GM21529 (cell line): Measurements from ENCODE around the gene CA9.

ENCODE experiments used
- ATAC-seq: cut with Tn5 transposase; IDR thresholded peaks from one replicate; pipeline ENCODE4 v1.9.1; 2021; ENCODE audit not compliant: unreplicated experiment

Gene CA9

DNA sequence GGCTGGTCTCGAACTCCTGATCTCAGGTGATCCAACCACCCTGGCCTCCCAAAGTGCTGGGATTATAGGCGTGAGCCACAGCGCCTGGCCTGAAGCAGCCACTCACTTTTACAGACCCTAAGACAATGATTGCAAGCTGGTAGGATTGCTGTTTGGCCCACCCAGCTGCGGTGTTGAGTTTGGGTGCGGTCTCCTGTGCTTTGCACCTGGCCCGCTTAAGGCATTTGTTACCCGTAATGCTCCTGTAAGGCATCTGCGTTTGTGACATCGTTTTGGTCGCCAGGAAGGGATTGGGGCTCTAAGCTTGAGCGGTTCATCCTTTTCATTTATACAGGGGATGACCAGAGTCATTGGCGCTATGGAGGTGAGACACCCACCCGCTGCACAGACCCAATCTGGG, 1.5 kb downstream of the CA9 start:
- no peak for ATAC-seq

DNA sequence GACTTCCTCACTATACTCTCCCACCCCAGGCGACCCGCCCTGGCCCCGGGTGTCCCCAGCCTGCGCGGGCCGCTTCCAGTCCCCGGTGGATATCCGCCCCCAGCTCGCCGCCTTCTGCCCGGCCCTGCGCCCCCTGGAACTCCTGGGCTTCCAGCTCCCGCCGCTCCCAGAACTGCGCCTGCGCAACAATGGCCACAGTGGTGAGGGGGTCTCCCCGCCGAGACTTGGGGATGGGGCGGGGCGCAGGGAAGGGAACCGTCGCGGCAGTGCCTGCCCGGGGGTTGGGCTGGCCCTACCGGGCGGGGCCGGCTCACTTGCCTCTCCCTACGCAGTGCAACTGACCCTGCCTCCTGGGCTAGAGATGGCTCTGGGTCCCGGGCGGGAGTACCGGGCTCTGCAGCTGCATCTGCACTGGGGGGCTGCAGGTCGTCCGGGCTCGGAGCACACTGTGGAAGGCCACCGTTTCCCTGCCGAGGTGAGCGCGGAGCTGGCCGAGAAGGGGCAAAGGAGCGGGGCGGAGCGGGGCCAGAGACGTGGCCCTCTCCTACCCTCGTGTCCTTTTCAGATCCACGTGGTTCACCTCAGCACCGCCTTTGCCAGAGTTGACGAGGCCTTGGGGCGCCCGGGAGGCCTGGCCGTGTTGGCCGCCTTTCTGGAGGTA, 2.1 kb downstream of the CA9 start:
- no peak for ATAC-seq

DNA sequence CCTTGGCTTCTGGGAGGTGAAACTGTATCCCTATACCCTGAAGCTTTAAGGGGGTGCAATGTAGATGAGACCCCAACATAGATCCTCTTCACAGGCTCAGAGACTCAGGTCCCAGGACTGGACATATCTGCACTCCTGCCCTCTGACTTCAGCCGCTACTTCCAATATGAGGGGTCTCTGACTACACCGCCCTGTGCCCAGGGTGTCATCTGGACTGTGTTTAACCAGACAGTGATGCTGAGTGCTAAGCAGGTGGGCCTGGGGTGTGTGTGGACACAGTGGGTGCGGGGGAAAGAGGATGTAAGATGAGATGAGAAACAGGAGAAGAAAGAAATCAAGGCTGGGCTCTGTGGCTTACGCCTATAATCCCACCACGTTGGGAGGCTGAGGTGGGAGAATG, 5.4 kb downstream of the CA9 start:
- ATAC-seq = no peak

DNA sequence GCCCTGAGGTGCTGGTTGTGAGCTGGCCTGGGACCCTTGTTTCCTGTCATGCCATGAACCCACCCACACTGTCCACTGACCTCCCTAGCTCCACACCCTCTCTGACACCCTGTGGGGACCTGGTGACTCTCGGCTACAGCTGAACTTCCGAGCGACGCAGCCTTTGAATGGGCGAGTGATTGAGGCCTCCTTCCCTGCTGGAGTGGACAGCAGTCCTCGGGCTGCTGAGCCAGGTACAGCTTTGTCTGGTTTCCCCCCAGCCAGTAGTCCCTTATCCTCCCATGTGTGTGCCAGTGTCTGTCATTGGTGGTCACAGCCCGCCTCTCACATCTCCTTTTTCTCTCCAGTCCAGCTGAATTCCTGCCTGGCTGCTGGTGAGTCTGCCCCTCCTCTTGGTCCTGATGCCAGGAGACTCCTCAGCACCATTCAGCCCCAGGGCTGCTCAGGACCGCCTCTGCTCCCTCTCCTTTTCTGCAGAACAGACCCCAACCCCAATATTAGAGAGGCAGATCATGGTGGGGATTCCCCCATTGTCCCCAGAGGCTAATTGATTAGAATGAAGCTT, 6.1 kb downstream of the CA9 start:
- ATAC-seq = no peak

DNA sequence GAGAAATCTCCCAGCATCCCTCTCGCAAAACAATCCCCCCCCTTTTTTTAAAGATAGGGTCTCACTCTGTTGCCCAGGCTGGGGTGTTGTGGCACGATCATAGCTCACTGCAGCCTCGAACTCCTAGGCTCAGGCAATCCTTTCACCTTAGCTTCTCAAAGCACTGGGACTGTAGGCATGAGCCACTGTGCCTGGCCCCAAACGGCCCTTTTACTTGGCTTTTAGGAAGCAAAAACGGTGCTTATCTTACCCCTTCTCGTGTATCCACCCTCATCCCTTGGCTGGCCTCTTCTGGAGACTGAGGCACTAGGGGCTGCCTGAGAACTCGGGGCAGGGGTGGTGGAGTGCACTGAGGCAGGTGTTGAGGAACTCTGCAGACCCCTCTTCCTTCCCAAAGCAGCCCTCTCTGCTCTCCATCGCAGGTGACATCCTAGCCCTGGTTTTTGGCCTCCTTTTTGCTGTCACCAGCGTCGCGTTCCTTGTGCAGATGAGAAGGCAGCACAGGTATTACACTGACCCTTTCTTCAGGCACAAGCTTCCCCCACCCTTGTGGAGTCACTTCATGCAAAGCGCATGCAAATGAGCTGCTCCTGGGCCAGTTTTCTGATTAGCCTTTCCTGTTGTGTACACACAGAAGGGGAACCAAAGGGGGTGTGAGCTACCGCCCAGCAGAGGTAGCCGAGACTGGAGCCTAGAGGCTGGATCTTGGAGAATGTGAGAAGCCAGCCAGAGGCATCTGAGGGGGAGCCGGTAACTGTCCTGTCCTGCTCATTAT, 6.8 kb downstream of the CA9 start:
- peak; percentile 81 for ATAC-seq

DNA sequence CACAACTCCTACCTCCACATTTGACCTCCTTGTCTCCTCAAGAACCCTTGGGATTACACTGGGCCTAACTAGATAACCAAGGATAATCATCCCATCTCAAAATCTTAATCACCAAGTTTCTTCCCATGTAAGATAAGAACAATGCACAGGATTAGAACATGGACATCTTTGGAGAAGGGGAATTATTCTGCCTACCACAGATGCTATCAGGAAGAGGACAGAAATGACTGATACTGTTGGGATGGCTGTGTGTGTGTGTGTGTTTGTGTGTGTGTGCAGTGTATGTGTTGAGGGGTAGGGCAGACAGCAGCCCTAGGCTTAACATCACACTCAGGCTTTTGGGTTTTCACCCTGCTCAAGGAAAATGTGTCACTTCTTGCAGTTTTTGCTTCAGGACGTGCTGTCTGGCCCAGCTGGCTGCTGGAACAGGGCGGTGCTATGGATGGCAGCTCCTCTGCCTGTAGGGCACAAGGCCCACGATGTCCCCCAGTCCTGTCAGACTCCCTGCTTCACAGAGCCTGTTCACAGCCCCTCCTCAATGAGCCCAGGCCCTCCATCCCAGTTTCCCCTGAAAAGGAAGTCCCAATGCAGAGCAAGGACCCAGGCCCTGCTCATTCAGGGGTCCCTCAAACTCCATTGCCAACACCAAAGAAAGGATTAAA, 7.7 kb downstream of the CA9 start:
- no peak for ATAC-seq

DNA sequence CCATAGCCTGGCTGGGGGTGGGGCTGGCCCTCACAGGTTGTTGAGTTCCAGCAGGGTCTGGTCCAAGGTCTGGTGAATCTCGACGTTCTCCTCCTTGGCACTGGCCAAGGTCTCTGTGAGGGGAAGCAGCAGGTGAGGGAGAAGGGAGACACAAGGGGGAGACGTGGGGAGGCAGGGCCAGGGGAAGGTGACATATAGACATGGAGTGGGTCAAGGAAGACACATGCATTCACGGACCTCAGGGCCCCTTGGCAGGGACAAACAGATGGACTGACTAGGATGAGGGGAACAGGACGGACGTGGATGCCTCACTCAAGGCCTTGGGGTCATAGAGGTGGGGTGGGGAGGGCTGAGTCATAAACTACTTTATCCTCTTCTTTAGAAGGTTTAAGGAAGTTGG, 8.3 kb downstream of the CA9 start:
- ATAC-seq = no peak

DNA sequence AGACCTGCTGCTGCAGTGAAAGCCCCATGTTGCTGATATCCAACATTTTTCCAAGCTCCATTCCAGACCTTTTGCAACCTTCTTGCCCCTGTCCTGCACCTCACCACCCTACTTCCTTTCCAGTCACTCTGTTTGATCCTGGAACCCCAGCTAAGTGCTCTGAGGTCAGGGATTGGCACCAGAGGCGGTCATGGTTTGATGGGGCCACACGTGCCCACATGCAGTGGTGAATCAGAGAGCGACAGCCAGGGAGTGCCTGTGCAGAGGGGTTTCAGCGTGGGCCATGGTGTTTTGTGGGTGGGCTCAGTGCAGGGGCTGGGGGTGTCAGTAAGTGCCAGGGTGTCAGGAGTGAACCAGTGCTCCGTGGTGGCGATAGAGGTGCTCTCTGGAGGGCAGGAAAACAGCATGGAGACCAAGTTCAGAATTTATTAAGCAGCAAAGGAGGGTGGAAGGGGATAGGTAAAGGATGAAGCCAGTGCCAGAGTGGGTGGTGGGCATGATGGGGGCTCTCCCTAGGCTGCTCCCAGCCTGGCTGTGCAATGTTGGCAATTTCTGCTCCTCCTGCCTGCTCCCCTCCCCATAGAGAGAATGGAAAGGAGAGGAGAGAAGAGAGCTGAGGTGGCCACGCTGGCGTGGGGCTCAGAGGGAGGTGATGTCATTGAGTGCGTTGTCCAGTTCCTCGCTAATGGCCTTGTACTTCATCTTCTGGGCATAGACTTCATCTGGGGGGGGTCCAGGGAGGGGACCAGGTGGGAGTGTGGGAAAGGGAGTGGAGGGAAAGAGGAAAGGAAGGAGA, 9.0 kb downstream of the CA9 start:
- no peak for ATAC-seq

DNA sequence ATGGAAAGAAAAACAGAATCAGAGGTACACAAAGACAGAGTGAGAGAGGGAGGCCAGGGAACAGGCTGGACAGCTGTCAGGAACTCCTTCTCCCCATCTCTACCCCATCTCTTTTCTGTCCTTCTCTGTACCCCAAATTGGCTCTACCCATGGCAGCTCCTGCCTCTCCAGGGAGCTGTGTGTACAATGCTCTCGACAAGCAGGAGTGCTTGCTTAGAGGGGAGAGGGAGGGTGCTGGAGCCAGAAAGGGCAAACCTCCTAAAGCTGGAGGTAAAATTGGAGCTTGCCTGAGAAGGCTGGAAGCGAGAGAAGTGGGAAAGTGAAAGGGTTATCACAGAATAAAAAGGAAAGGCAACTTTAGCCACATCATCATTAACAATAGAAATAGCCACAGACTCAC, 9.6 kb downstream of the CA9 start:
- no peak for ATAC-seq

DNA sequence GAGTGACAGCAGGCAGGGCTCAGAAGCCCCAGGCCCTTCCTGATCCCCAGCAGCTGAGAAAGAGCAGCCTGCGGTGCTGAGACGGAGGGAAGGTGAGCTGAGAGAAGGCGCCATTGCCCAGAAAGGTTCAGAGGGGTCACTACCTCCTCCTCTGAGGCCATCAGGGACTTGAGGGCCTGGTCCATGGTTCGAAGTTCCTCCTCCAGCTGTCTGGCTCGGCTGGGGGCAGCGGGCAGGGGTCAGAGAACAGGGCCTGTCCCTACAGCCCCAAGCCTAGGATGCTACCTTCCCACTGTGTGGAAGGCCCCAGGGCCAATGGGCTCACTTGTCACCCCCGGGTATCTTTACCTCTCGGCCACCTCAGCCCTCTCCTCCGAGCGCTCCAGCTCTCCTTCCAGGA, 11.2 kb downstream of the CA9 start:
- no peak for ATAC-seq

DNA sequence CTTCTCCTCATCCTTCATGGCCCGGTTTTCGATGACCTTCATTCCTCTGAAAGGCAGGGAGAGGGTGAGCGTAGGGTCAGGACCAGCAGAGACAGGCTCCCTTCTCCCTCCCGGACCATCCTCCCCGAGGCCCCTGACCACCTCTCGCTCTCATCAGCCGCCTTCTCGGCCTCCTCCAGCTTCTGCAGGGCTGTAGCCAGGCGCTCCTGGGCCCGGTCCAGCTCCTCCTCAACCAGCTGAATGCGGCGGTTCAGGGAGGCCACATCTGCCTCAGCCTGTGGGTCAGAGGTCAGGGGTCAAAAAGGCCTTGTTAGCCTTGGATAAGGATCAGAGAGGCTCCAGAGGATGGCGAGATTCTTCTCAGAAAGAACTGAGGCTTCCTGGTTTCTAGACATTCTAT, 11.8 kb downstream of the CA9 start:
- ATAC-seq = no peak

DNA sequence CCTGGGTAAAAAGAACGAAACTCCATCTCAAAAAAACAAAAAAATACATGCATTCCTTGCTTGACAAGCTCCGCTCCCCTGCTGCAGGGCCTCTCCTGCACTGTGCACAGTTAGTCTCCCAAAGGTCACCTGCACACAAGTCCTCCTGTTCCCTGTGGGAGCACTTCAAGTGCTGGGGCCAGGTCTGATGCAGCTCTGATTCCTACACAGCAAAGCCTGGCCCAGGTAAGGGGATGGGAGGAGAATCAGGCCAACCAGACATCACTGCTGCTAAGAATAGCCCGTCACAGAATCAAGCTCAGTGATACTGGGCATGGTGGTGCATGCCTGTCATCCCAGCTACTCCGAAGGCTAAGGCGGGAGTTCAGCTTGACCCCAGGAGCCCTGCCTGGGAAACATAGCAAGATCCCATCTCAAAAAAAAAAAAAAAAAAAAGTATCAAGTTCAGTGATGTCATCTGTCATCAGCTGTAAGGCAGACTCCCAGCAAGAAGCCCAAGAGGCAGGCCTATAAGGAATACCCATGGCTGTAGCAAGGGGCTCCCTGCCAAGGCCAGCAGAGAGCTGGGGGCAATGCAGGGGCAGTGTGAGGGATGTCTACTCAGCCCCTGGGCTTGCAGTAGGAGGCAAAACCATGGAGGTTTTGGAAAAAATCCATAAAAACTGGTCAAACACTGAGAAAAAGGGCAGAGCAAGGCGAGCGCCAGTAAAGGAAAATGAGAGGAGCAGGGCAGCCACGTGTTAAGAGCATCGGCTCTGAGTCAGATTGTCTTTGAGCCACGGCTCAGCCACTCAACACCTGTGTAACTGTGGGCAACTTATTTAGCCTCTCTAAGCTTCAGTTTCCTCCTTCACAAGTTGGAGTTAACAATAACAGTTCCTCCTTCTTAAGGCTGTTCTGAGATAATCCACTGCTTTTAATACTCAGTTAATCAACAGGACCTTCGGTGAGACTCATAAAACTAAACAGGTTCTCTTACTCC, 12.8 kb downstream of the CA9 start:
- no peak for ATAC-seq

DNA sequence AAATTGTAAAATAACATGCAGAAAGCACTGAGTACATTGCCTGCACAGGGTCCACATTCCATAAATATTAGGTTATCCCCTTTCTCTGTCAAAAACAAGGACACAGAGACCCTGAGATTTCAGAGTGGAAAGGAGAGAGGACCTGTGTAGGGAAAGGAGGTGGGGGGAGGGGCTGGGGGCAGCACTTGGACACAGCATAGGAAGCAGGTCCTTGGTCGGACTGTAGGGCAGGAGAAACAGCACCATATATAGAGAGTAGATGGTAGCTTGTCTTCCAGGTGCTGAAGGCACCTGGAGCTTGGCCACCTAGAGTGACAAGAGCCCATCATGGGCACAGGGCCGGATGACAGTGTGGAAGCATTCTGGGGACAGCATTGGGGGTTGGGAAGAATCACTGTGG, 13.6 kb downstream of the CA9 start:
- ATAC-seq = no peak

DNA sequence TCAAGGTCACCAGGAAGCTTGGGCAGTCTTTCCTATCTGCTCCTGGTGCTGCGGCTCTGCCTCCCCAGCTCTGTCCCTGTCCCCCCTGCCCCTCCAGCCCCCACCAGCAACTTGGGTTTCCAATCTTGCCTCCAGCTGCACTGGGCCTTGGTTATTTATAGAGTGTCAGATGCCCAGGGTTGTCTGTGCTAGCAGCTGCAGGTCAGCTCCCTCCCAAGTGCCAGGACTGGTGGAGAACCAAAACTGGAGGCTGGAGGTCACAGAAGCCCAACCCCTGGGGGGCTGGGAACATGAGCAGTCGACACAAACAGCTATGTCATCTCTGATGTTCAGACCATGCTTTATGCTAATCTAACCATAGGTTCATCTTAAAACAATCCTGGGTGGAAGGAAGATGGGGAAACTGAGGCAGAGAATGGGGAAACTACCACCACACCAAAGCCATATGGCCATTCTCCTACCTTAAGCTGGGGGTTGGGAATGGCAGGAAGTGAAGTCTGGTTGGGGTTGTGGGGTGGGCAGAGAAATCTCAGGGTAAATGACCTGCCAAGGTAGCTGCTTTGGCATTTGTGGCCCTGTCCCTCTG, 14.3 kb downstream of the CA9 start:
- ATAC-seq = no peak

DNA sequence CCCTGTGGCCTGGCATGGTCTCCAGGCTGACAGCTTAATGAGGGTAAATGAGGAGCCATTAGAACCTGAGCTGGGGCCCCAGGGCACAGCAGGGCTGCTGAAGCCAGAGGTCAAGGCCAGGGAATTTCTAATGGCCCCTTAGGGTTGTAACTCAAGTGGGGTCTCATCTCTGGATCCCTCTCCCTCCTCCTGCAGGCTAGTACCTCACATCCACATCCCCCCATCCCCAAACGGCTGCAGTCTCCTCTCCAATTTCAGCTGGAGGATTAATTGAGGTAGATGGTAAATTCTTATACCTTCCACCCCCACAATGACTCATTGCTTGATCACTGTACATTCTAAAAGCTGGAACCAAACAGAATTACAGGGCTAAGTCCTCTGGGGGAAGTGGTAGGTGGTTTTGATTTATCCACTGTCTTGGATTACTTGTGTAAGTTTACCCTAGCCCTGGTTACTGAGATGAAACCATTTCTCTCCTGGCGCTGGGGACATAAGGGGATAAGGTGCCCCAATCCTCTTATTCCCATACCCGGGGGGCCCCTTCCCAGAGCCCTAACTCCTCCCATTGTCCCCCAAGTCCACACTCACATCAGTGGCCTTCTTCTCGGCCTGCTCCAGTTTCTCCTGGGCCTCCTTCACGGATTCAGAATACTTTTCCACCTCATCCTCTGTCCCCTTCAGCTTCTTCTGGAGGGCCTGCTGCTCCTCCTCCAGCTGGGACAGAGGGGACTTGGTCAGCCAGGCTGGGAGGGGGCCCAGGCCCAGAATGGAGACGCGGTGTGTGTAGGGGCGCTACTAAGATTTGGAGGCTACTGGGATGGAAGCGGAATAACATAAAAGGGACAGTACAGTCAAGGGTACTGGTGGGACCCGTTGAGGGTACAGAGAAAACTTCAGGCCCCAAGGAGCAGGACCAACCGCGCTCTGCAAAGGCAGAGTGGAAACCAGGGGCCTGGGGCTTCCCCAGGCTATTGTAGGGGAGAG, 15.1 kb downstream of the CA9 start:
- no peak for ATAC-seq

DNA sequence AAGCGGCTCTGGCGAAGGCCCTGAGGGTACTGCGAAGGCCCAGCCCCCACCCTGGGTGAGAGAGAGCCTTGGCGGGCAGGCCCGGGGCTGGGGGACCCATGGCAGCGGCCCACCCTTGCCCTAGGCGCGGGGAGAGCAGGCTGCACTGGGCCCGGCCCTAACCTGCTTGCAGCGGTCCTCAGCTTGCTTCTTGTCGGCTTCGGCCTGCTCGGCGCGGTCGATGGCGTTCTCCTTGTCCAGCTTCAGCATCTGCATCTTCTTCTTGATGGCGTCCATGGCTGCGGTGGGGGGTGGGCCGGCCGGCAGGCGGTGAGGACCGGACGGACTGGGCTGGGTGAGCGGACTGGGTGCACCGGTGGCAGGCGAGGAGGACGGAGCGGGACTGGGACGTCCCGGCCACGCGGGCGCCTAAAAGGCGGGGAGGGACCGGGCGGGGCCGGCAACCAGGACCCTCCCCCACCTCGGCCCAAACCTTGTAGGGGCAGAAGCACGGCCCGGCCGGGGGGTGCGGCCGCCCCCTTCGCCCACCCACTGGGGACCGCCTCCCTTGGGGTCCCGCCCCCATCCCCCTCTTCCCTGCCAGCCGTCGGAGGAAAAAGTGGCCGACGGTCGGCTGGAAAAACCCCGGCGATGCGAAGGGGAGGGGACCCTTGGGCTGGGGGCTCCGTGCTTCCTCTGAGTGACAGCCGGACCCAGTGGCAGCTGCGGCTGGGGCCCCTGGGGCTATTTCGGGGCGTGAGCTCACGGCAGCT, 16.0 kb downstream of the CA9 start, which contains the start of gene TPM2:
TPM2 (minus strand) TSS at position 384 of the 752 bp plus-strand sequence; CDS start at position 276, 108 bp downstream.
- no peak for ATAC-seq

DNA sequence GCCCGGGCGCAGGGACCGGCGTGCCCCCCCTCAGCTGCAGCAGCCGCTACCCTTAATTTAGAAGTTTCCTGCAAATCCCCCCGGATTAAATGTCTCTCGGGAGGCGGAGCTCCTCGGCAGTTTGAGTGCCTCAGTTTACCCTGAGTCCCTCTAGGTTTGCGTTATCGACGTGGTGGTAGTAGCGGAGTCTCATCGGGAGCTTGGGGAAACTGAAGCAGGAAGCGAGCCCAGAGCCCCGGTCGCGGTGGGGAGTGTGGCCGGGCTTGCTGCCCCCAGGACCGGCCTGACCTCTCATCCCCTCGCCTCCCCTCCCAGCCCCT, 16.5 kb downstream of the CA9 start:
- no peak for ATAC-seq
